Fibroblast of mammary gland (primary cell): Measurements from ENCODE around the gene RANBP17.
"Not testable (repeated sequence)": the region's sequence is repeated elsewhere in the genome, so short reads cannot be mapped to it uniquely, and the experiment has no call there.

ENCODE experiments used
- DNase-seq: peaks from one replicate; pipeline ENCODE4 v3.0.0-alpha.2; 2010; ENCODE audit warnings: low read depth
- H3K4me3 ChIP-seq: 2 replicates; pipeline ENCODE4 v1.5.1; 2011; ENCODE audit warnings: low read depth, mild to moderate bottlenecking, low read length, moderate library complexity; ENCODE audit not compliant: control insufficient read depth
- CTCF ChIP-seq: conservative IDR thresholded peaks from 2 replicates; pipeline ENCODE4 v1.5.1; 2011; ENCODE audit warnings: low read depth, low read length, inconsistent platforms; ENCODE audit not compliant: control insufficient read depth, insufficient read depth

RANBP17 gene

DNA sequence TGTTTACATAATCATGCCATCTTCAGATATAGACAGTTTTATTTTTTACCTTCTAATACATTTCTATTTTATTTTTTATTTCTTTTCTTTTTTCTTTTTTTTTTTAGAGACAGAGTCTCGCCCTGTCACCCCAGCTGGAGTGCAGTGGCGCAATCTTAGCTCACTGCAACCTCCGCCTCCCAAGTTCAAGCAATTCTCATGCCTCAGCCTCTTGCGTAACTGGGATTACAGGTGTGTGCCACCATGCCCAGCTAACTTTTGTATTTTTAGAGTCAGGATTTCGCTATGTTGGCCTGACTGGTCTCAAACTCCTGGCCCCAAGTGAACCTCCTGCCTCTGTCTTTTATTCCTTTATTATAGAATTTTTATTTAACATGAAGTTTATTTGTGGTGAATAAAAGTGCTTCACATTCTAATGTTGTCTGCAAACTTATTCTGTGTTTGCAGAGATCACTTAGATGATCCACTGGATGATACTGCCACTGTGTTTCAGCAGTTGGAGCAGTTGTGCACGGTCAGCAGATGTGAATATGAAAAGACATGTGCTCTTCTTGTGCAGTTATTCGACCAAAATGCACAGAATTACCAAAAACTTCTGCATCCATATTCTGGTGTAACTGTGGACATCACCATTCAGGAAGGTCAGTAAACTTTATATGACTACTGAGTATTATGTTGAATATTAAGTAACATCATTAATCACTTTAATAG lies 62.2 kb downstream of the RANBP17 start:
- no peak for DNase-seq
- no peak overlapping the region for H3K4me3 ChIP-seq
- TF ChIP-seq CTCF, result no peak

GRCh38 chr5:170935534-170936218 lies 73.9 kb downstream of the RANBP17 start:
- not testable (repeated sequence) for H3K4me3 ChIP-seq, DNase-seq

DNA sequence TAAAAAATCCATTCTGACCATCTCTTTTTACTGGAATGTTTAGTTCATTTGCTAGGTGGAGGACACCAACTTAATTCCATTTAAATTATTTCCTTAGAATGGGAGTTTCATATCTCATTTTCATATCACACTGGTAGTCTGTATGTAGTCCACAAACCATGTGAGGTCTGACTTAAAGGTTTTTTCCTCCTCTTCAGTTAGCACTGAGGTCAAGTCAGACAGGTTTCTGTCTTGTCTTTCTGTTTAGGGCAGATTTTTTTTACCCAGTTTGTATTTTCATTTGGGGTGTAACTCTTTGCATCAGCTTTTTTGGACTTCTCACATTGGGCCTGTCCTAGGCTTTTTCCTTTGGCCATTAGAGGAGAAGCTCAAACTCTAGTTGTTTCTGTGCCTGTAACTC lies 75.3 kb downstream of the RANBP17 start:
- no peak for TF ChIP-seq CTCF
- no peak overlapping the region for H3K4me3 ChIP-seq

GRCh38 chr5:170937914-170938313 lies 76.1 kb downstream of the RANBP17 start:
- no peak overlapping the region for H3K4me3 ChIP-seq
- DNase-seq, result no peak
- TF ChIP-seq CTCF, result no peak

More for the DNA sequence above, 75.3 kb downstream of the RANBP17 start:
- DNase-seq, result no peak

DNA sequence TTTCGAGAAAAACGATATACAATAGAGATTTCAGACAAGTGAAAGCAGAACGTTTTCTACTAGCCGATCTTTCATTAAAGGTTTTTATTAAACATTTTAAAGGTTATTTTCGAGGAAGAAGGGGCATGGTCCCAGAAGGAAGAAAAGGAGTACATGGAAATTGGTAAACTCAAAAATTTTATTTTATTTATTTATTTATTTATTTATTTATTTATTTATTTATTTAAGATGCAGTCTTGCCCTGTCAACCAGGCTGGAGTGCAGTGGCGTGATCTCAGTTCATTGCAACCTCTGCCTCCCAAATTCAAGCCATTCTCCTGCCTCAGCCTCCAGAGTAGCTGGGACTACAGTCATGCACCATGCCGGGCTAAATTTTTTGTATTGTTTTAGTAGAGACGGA lies 77.4 kb downstream of the RANBP17 start:
- H3K4me3 ChIP-seq, result no peak overlapping the region
- no peak for DNase-seq
- no peak for TF ChIP-seq CTCF

DNA sequence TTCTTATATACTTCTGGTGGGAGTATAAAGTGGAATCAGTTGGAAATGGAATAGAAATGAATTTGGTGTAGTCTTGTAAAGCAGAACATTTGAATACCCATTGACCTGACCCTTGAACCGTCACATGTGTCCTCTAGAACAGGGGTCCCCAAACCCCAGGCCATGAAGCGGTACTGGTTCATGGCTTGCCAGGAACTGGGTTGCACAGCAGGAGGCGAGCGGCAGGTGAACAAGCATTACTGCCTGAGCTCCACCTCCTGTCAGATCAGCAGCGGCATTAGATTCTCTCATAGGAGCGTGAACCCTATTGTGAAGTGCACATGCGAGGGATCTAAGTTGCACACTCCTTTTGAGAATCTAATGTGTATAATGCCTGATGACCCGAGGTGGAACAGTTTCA lies 80.0 kb downstream of the RANBP17 start:
- no peak for TF ChIP-seq CTCF

DNA sequence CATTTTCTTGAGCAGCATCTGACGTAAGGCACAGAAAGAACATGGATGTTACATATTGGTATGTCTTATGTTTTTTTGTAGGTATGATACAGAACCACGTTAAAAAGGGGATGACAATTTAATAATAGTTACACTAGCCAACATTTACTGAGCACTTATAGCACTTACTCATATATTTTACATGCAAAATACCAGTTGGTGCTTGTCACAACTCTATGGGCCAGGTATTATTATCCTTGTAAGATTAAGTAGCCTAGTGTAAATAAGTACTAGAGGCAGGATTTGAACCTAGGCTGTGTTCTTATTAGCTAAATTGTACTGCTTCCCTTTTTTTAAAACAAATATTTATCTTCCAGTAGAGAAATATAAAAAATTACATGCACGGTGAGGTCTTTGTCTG lies 83.5 kb downstream of the RANBP17 start:
- no peak for DNase-seq
- no peak for TF ChIP-seq CTCF
- H3K4me3 ChIP-seq, result no peak overlapping the region

More for the DNA sequence above, 80.0 kb downstream of the RANBP17 start:
- no peak for DNase-seq
- no peak overlapping the region for H3K4me3 ChIP-seq
